Liver (tissue), 9 donors: Measurements from ENCODE around the gene NEAT1. TPM values are rescaled to one million over a fixed set of nuclear protein-coding genes. Genes with fewer than 3 reads are reported as not detected.

Experiments
- DNase-seq: peaks from one replicate; pipeline ENCODE4 v3.0.0-alpha.2; 2017; ENCODE audit warnings: low spot score
- H3K27ac ChIP-seq, 2 donors: one replicate each; pipeline ENCODE4 v1.7.0; 2013; ENCODE audit warnings: inconsistent platforms in 2 of 2, low read length in 2 of 2, control low read depth in 1 of 2, low read depth in 1 of 2, mild to moderate bottlenecking in 1 of 2
- H3K27me3 ChIP-seq, 4 donors: one replicate each; pipeline versions ENCODE4 v1.6.1 to v1.7.0; 2013; ENCODE audit warnings: low read length in 3 of 4, inconsistent platforms in 1 of 4, mild to moderate bottlenecking in 1 of 4, moderate library complexity in 1 of 4; ENCODE audit not compliant: control insufficient read depth in 4 of 4, insufficient read depth in 4 of 4
- H3K36me3 ChIP-seq, 4 donors: one replicate each; pipeline versions ENCODE4 v1.6.1 to v1.7.0; 2013; ENCODE audit warnings: low read length in 3 of 4, mild to moderate bottlenecking in 3 of 4, low read depth in 1 of 4, moderate library complexity in 1 of 4; ENCODE audit not compliant: control insufficient read depth in 4 of 4, insufficient read depth in 3 of 4
- H3K4me1 ChIP-seq, 4 donors: one replicate each; pipeline versions ENCODE4 v1.6.1 to v1.7.0; 2013; ENCODE audit warnings: low read length in 3 of 4, mild to moderate bottlenecking in 3 of 4, moderate library complexity in 1 of 4; ENCODE audit not compliant: control insufficient read depth in 4 of 4, insufficient read depth in 4 of 4
- H3K4me3 ChIP-seq, 3 donors: one replicate each; pipeline versions ENCODE4 v1.6.1 to v1.7.0; 2013; ENCODE audit warnings: low read length in 3 of 3, control low read depth in 1 of 3, low read depth in 1 of 3, mild to moderate bottlenecking in 1 of 3
- H3K9ac ChIP-seq, 2 donors: one replicate each; pipeline ENCODE4 v1.7.0; 2013; ENCODE audit warnings: low read length in 2 of 2, mild to moderate bottlenecking in 2 of 2, moderate library complexity in 2 of 2, control low read depth in 1 of 2, low read depth in 1 of 2
- H3K9me3 ChIP-seq, 4 donors: one replicate each; pipeline versions ENCODE4 v1.6.1 to v1.7.0; 2013; ENCODE audit warnings: low read length in 3 of 4; ENCODE audit not compliant: control insufficient read depth in 4 of 4
- EGR1 ChIP-seq, 2 donors: IDR thresholded peaks; 2 replicates each; pipeline ENCODE4 v1.6.1; 2016 to 2018; ENCODE audit warnings: antibody characterized with exemption in 2 of 2, low read depth in 2 of 2
- FOXA1 ChIP-seq: IDR thresholded peaks from 2 replicates; pipeline ENCODE4 v1.6.1; 2016; ENCODE audit warnings: antibody characterized with exemption
- HNF4A ChIP-seq, 2 donors: conservative IDR thresholded peaks; 2 replicates each; pipeline ENCODE4 v1.6.1; 2016; ENCODE audit warnings: antibody characterized with exemption in 2 of 2, mild to moderate bottlenecking in 2 of 2
- HNF4G ChIP-seq: IDR thresholded peaks from 2 replicates; pipeline ENCODE4 v1.6.1; 2016; ENCODE audit warnings: antibody characterized with exemption
- JUND ChIP-seq, 2 donors: IDR thresholded peaks; 2 replicates each; pipeline ENCODE4 v1.6.1; 2016; ENCODE audit warnings: antibody characterized with exemption in 2 of 2
- NR2F2 ChIP-seq: IDR thresholded peaks from 2 replicates; pipeline ENCODE4 v1.6.1; 2016; ENCODE audit warnings: antibody characterized with exemption
- RAD21 ChIP-seq, 2 donors: IDR thresholded peaks; 2 replicates each; pipeline ENCODE4 v1.6.1; 2016; ENCODE audit warnings: antibody characterized with exemption in 2 of 2, mild to moderate bottlenecking in 2 of 2
- SP1 ChIP-seq: IDR thresholded peaks from 2 replicates; pipeline ENCODE4 v1.6.1; 2018; ENCODE audit warnings: antibody characterized with exemption, mild to moderate bottlenecking
- TAF1 ChIP-seq: conservative IDR thresholded peaks from 2 replicates; pipeline ENCODE4 v1.6.1; 2016; ENCODE audit warnings: antibody characterized with exemption, mild to moderate bottlenecking
- YY1 ChIP-seq: IDR thresholded peaks from 2 replicates; pipeline ENCODE4 v1.6.1; 2016; ENCODE audit warnings: antibody characterized with exemption, mild to moderate bottlenecking
- WGBS: extraction: QIAGEN DNeasy Blood & Tissue Kit; methylation state at CpG from one replicate; pipeline ENCODE4 v1.1.7; 2013; 5-methylcytosine and 5-hydroxymethylcytosine counted together
- polyA plus RNA-seq, 2 donors: library from polyadenylated mRNA; stranded (reverse) in 1 of 2; unstranded in 1 of 2; fragments of 200-250 nt in 1 of 2; fragments of >200 nt in 1 of 2; fragmentation: Nextera tagmentation in 1 of 2; extraction: Ambion mirVana in 1 of 2; gene quantifications; one replicate each; pipeline versions ENCODE4 v1.2.1 to v1.2.3, GENCODE V29; 2013 to 2015
- total RNA-seq, 2 donors: library from RNA; depleted of rRNA; stranded (reverse); fragments of >200 nt; gene quantifications; one replicate each; pipeline ENCODE4 v1.2.3, GENCODE V29; 2014
- TF ChIP-seq, protein P1 (sequence below): fragments of 150-350 bp; IDR thresholded peaks from 2 replicates; pipeline ENCODE4 v1.5.1; 2017; ENCODE audit warnings: improper control_type of control experiment, low read depth, low read length; ENCODE audit not compliant: missing input control
- TF ChIP-seq, protein P2 (sequence below): IDR thresholded peaks from 2 replicates; pipeline ENCODE4 v1.6.1; 2016; ENCODE audit warnings: antibody characterized with exemption
- TF ChIP-seq, protein P3 (sequence below): IDR thresholded peaks from 2 replicates; pipeline ENCODE4 v1.6.1; 2016; ENCODE audit warnings: antibody characterized with exemption
- TF ChIP-seq, protein P4 (sequence below): IDR thresholded peaks from 2 replicates; pipeline ENCODE4 v1.6.1; 2016; ENCODE audit warnings: antibody characterized with exemption
- TF ChIP-seq, protein P5 (sequence below): IDR thresholded peaks from 2 replicates; pipeline ENCODE4 v1.6.1; 2016; ENCODE audit warnings: antibody characterized with exemption, mild to moderate bottlenecking
- donor health status: healthy.
- donor health status: healthy.
- donor health status: healthy.
- donor health status: healthy.
- donor health status: healthy.

NEAT1 gene
- total and polyA plus RNA-seq, 4 donors = 29.6 to 1,968 (median 80.8) TPM

DNA sequence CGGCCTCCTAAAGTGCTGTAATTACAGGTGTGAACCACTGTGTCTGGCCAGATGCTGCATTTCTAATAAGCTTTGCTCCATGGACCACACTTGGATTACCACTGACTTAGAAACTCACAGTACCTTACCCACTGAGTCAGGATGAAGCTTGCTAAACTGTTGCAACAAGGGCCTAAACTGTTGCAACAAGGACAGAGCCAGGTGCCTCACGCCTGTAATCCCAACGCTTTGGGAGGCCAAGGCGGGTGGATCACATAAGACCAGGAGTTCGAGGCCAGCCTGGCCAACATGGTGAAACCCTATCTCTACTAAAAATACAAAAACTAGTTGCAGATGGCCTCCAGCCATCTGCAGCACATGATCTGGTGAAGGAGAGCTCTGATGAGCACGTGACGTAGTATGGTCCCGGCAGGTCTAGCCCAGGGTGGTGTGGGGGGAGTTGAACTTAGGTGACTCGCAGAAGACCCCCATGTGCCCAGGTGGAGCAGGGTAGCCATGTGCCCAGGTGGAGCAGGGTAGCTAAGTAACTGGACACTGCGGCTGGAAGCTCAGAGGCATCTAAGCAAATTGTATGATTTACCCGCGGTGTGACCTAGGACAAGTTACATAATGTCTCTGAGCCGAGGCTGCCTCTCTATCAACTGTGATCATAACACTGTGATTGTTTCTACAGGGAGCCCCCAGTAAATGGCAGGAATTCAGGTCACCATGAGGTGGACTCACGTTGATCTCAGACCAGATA, 48.6 kb upstream of the NEAT1 start:
- DNase-seq = no peak
- no peak for TF ChIP-seq EGR1 (IDR thresholded peaks at IDR 0.05; ENCODE audit: low read depth in 2 of 2)
- TF ChIP-seq, protein P1, sequence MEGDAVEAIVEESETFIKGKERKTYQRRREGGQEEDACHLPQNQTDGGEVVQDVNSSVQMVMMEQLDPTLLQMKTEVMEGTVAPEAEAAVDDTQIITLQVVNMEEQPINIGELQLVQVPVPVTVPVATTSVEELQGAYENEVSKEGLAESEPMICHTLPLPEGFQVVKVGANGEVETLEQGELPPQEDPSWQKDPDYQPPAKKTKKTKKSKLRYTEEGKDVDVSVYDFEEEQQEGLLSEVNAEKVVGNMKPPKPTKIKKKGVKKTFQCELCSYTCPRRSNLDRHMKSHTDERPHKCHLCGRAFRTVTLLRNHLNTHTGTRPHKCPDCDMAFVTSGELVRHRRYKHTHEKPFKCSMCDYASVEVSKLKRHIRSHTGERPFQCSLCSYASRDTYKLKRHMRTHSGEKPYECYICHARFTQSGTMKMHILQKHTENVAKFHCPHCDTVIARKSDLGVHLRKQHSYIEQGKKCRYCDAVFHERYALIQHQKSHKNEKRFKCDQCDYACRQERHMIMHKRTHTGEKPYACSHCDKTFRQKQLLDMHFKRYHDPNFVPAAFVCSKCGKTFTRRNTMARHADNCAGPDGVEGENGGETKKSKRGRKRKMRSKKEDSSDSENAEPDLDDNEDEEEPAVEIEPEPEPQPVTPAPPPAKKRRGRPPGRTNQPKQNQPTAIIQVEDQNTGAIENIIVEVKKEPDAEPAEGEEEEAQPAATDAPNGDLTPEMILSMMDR = no peak
- no peak for TF ChIP-seq TAF1
- no peak for TF ChIP-seq HNF4A (conservative IDR thresholded peaks at IDR 0.05)
- TF ChIP-seq, protein P2, sequence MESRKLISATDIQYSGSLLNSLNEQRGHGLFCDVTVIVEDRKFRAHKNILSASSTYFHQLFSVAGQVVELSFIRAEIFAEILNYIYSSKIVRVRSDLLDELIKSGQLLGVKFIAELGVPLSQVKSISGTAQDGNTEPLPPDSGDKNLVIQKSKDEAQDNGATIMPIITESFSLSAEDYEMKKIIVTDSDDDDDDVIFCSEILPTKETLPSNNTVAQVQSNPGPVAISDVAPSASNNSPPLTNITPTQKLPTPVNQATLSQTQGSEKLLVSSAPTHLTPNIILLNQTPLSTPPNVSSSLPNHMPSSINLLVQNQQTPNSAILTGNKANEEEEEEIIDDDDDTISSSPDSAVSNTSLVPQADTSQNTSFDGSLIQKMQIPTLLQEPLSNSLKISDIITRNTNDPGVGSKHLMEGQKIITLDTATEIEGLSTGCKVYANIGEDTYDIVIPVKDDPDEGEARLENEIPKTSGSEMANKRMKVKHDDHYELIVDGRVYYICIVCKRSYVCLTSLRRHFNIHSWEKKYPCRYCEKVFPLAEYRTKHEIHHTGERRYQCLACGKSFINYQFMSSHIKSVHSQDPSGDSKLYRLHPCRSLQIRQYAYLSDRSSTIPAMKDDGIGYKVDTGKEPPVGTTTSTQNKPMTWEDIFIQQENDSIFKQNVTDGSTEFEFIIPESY = no peak
- WGBS = 91% methylated on average over 14 of the region's 14 CpGs

DNA sequence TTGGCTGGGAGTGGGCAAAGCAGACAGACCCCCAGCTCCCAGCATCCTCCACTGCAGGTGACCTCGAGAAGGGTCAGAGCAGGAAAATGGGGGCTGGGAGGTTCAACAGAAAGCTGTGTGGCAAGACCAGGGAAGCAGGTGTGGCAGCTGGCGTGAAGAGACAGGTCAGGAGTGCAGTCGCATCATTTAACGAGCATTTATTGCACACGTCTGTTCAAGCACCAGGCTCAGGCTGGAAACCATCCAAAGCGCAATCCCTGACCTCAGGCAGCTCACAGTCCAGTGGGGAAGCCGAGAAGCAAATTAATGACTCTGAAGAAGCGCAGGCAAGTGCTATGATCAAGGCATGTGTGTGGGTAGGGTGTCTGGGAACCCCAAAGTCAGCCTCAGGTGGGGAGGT, 47.6 kb upstream of the NEAT1 start:
- Histone ChIP-seq H3K4me1 (peaks cover 0 to 9% (median 4%) of the 10 kb centered on the region in 4 donors), H3K4me3 (no peak overlapping the region), H3K27ac (no peak overlapping the region), H3K27me3 (no peaks in the 10 kb centered on the region), H3K9me3 (no peaks in the 10 kb centered on the region), H3K9ac (no peak overlapping the region), H3K36me3 (no peaks in the 10 kb centered on the region)
- no peak for TF ChIP-seq HNF4G
- TF ChIP-seq EGR1 (IDR thresholded peaks at IDR 0.05; ENCODE audit: low read depth in 2 of 2) = no peak
- TF ChIP-seq HNF4A (conservative IDR thresholded peaks at IDR 0.05) = no peak
- no peak for TF ChIP-seq TAF1
- no peak for TF ChIP-seq FOXA1
- no peak for TF ChIP-seq SP1
- no peak for TF ChIP-seq JUND (IDR thresholded peaks at IDR 0.05)
- TF ChIP-seq, protein P3, sequence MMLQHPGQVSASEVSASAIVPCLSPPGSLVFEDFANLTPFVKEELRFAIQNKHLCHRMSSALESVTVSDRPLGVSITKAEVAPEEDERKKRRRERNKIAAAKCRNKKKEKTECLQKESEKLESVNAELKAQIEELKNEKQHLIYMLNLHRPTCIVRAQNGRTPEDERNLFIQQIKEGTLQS = no peak
- TF ChIP-seq, protein P4, sequence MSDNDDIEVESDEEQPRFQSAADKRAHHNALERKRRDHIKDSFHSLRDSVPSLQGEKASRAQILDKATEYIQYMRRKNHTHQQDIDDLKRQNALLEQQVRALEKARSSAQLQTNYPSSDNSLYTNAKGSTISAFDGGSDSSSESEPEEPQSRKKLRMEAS = no peak
- TF ChIP-seq YY1 = no peak
- TF ChIP-seq NR2F2 = no peak
- TF ChIP-seq RAD21 (IDR thresholded peaks at IDR 0.05) = no peak
- TF ChIP-seq, protein P1 = no peak
- TF ChIP-seq, protein P2 = no peak
- TF ChIP-seq, protein P5, sequence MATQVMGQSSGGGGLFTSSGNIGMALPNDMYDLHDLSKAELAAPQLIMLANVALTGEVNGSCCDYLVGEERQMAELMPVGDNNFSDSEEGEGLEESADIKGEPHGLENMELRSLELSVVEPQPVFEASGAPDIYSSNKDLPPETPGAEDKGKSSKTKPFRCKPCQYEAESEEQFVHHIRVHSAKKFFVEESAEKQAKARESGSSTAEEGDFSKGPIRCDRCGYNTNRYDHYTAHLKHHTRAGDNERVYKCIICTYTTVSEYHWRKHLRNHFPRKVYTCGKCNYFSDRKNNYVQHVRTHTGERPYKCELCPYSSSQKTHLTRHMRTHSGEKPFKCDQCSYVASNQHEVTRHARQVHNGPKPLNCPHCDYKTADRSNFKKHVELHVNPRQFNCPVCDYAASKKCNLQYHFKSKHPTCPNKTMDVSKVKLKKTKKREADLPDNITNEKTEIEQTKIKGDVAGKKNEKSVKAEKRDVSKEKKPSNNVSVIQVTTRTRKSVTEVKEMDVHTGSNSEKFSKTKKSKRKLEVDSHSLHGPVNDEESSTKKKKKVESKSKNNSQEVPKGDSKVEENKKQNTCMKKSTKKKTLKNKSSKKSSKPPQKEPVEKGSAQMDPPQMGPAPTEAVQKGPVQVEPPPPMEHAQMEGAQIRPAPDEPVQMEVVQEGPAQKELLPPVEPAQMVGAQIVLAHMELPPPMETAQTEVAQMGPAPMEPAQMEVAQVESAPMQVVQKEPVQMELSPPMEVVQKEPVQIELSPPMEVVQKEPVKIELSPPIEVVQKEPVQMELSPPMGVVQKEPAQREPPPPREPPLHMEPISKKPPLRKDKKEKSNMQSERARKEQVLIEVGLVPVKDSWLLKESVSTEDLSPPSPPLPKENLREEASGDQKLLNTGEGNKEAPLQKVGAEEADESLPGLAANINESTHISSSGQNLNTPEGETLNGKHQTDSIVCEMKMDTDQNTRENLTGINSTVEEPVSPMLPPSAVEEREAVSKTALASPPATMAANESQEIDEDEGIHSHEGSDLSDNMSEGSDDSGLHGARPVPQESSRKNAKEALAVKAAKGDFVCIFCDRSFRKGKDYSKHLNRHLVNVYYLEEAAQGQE = no peak
- DNase-seq = no peak
- WGBS = 87% methylated on average over 8 of the region's 8 CpGs

More for the DNA sequence above, 48.6 kb upstream of the NEAT1 start:
- no peaks in the 10 kb centered on the region for H3K36me3 ChIP-seq
- no peaks in the 10 kb centered on the region for H3K27me3 ChIP-seq
- no peak overlapping the region for H3K4me3 ChIP-seq
- H3K9ac ChIP-seq = no peak overlapping the region
- no peaks in the 10 kb centered on the region for H3K9me3 ChIP-seq
- H3K27ac ChIP-seq = no peak overlapping the region
- peaks cover 0 to 8% (median 3%) of the 10 kb centered on the region in 4 donors for H3K4me1 ChIP-seq
